Renal pelvis (tissue), 3 donors: ENCODE measurements around the gene NXN. TPM values are rescaled to one million over a fixed set of nuclear protein-coding genes. Genes with fewer than 3 reads are reported as not detected.

Experiments
- polyA plus RNA-seq, 3 donors: library from polyadenylated mRNA; unstranded; fragments of 120-200 nt; gene quantifications; one replicate each; pipeline ENCODE4 v1.2.1, GENCODE V29; 2013; ENCODE audit not compliant: insufficient read length in 3 of 3

NXN gene
- polyA plus RNA-seq, 3 donors: 35.4 to 38.2 (median 37.8) TPM

Other genes with a start within 250 kb of the NXN start
- gene TLCD3A, start 247.2 kb downstream of the NXN start, polyA plus RNA-seq: 10 to 100 TPM; 26.2 to 29.4 (median 27.1) TPM
- 10 to 100 TPM; 22.8 to 26.4 (median 24.8) TPM for gene GEMIN4, start 227.5 kb downstream of the NXN start, polyA plus RNA-seq
- 100 to 1,000 TPM; 117 to 124 (median 122) TPM for gene GLOD4, start 197.5 kb downstream of the NXN start, polyA plus RNA-seq
- gene MRM3, start 197.4 kb downstream of the NXN start, polyA plus RNA-seq: 10 to 100 TPM; 19.9 to 24.5 (median 20.8) TPM
- 10 to 100 TPM; 14.3 to 16.0 (median 15.2) TPM for gene TIMM22, start 17.4 kb upstream of the NXN start, polyA plus RNA-seq
- 10 to 100 TPM; 55.2 to 63.0 (median 58.7) TPM for gene ABR, start 200.2 kb upstream of the NXN start, polyA plus RNA-seq